H9 (cell line): Measurements from ENCODE around the gene PLEKHF1. TPM values are rescaled to one million over a fixed set of nuclear protein-coding genes. Genes with fewer than 3 reads are reported as not detected.

Experiments
- DNase-seq: peaks from one replicate; pipeline ENCODE4 v3.0.0-alpha.2; 2017
- H2AFZ ChIP-seq: one replicate; pipeline ENCODE4 v1.6.1; 2013; ENCODE audit warnings: mild to moderate bottlenecking, low read length, control low read depth, moderate library complexity
- H2AK5ac ChIP-seq: 2 replicates; pipeline ENCODE4 v1.6.1; 2013; ENCODE audit warnings: low read length, control low read depth, mixed read lengths; ENCODE audit not compliant: insufficient read length
- H2BK120ac ChIP-seq: one replicate; pipeline ENCODE4 v1.6.1; 2013; ENCODE audit warnings: low read depth, mild to moderate bottlenecking, low read length, control low read depth, inconsistent platforms; ENCODE audit not compliant: poor library complexity, severe bottlenecking
- H2BK12ac ChIP-seq: 2 replicates; pipeline ENCODE4 v1.6.1; 2013; ENCODE audit warnings: low read length, control low read depth, mixed read lengths, low read depth; ENCODE audit not compliant: insufficient read length
- H2BK15ac ChIP-seq: 2 replicates; pipeline ENCODE4 v1.6.1; 2013; ENCODE audit warnings: low read depth, low read length, control low read depth
- H2BK20ac ChIP-seq: one replicate; pipeline ENCODE4 v1.6.1; 2013; ENCODE audit warnings: low read depth, mild to moderate bottlenecking, low read length, control low read depth, inconsistent platforms; ENCODE audit not compliant: poor library complexity, severe bottlenecking
- H2BK5ac ChIP-seq: 2 replicates; pipeline ENCODE4 v1.6.1; 2013; ENCODE audit warnings: low read length, control low read depth, mixed read lengths; ENCODE audit not compliant: insufficient read length
- H3K14ac ChIP-seq: 2 replicates; pipeline ENCODE4 v1.6.1; 2013; ENCODE audit warnings: low read length, control low read depth; ENCODE audit not compliant: insufficient read depth
- H3K18ac ChIP-seq: 2 replicates; pipeline ENCODE4 v1.6.1; 2013; ENCODE audit warnings: low read depth, mild to moderate bottlenecking, mixed read lengths, low read length, control low read depth; ENCODE audit not compliant: insufficient read length
- H3K23ac ChIP-seq: 2 replicates; pipeline ENCODE4 v1.6.1; 2013; ENCODE audit warnings: low read length, control low read depth, mixed read lengths, low read depth; ENCODE audit not compliant: insufficient read length
- H3K23me2 ChIP-seq: 2 replicates; pipeline ENCODE4 v1.6.1; 2013; ENCODE audit warnings: low read depth, mild to moderate bottlenecking, mixed read lengths, low read length, control low read depth; ENCODE audit not compliant: insufficient read length, poor library complexity, severe bottlenecking
- H3K27ac ChIP-seq: 2 replicates; pipeline ENCODE4 v1.5.1; 2013; ENCODE audit warnings: low read length, control low read depth, mixed read lengths, low read depth; ENCODE audit not compliant: insufficient read length
- H3K27me3 ChIP-seq: 2 replicates; pipeline ENCODE4 v1.6.1; 2013; ENCODE audit warnings: low read length, control low read depth, inconsistent platforms; ENCODE audit not compliant: insufficient read depth
- H3K4ac ChIP-seq: 2 replicates; pipeline ENCODE4 v1.6.1; 2013; ENCODE audit warnings: low read depth, mild to moderate bottlenecking, control low read depth, inconsistent platforms, low read length, moderate library complexity
- H3K4me1 ChIP-seq: 2 replicates; pipeline ENCODE4 v1.6.1; 2013; ENCODE audit warnings: low read length, control low read depth, inconsistent platforms; ENCODE audit not compliant: insufficient read depth
- H3K4me2 ChIP-seq: 2 replicates; pipeline ENCODE4 v1.6.1; 2013; ENCODE audit warnings: low read length, control low read depth, mixed read lengths; ENCODE audit not compliant: insufficient read length, insufficient read depth
- H3K56ac ChIP-seq: 2 replicates; pipeline ENCODE4 v1.6.1; 2013; ENCODE audit warnings: low read depth, mild to moderate bottlenecking, mixed read lengths, low read length, control low read depth; ENCODE audit not compliant: insufficient read length
- H3K79me1 ChIP-seq: 2 replicates; pipeline ENCODE4 v1.6.1; 2013; ENCODE audit warnings: low read depth, mild to moderate bottlenecking, moderate library complexity, low read length, control low read depth, inconsistent platforms; ENCODE audit not compliant: insufficient read depth, poor library complexity, severe bottlenecking
- H3K79me2 ChIP-seq: 2 replicates; pipeline ENCODE4 v1.6.1; 2013; ENCODE audit warnings: low read length, control low read depth, inconsistent platforms; ENCODE audit not compliant: insufficient read depth
- H3K9ac ChIP-seq: 2 replicates; pipeline ENCODE4 v1.6.1; 2013; ENCODE audit warnings: low read length, control low read depth, mixed read lengths; ENCODE audit not compliant: insufficient read length; ENCODE audit errors: extremely low read depth
- H3K9me3 ChIP-seq: one replicate; pipeline ENCODE4 v1.6.1; 2013; ENCODE audit warnings: low read depth, low read length, inconsistent platforms; ENCODE audit not compliant: control insufficient read depth
- H3T11ph ChIP-seq: one replicate; pipeline ENCODE4 v1.6.1; 2013; ENCODE audit warnings: mild to moderate bottlenecking, low read length, control low read depth, inconsistent platforms
- H4K20me1 ChIP-seq: one replicate; pipeline ENCODE4 v1.6.1; 2013; ENCODE audit not compliant: control insufficient read depth, insufficient read length, insufficient read depth
- H4K5ac ChIP-seq: 2 replicates; pipeline ENCODE4 v1.6.1; 2013; ENCODE audit warnings: low read depth, mild to moderate bottlenecking, mixed read lengths, low read length, control low read depth; ENCODE audit not compliant: insufficient read length
- H4K8ac ChIP-seq: replicated peaks from 2 replicates; pipeline ENCODE4 v1.6.1; 2013; ENCODE audit warnings: low read length, control low read depth, mixed read lengths, low read depth; ENCODE audit not compliant: insufficient read length
- H4K91ac ChIP-seq: 2 replicates; pipeline ENCODE4 v1.6.1; 2013; ENCODE audit warnings: low read depth, mild to moderate bottlenecking, moderate library complexity, mixed read lengths, low read length, control low read depth; ENCODE audit not compliant: insufficient read length
- H3K27ac Mint-ChIP-seq, 3 experiments: 2 replicates in 2 of 3; 3 replicates in 1 of 3; pipeline ENCODE4 v1.8.0; 2020 to 2021; ENCODE audit warnings: mixed read lengths in 3 of 3, mild to moderate bottlenecking in 1 of 3, moderate library complexity in 1 of 3
- H3K27me3 Mint-ChIP-seq: 2 replicates; pipeline ENCODE4 v1.8.0; 2021; ENCODE audit warnings: low read depth, mild to moderate bottlenecking, moderate library complexity, mixed read lengths
- H3K36me3 Mint-ChIP-seq, 3 experiments: 2 replicates in 2 of 3; 3 replicates in 1 of 3; pipeline ENCODE4 v1.8.0; 2020 to 2021; ENCODE audit warnings: low read depth in 3 of 3, mixed read lengths in 3 of 3; ENCODE audit not compliant: insufficient read depth in 1 of 3
- H3K4me1 Mint-ChIP-seq, 2 experiments: 2 replicates each; pipeline ENCODE4 v1.8.0; 2020; ENCODE audit warnings: mixed read lengths in 2 of 2
- H3K4me3 Mint-ChIP-seq, 2 experiments: 2 replicates in 1 of 2; 3 replicates in 1 of 2; pipeline ENCODE4 v1.8.0; 2020 to 2021; ENCODE audit warnings: mild to moderate bottlenecking in 2 of 2, mixed read lengths in 2 of 2, moderate library complexity in 1 of 2
- H3K9me3 Mint-ChIP-seq, 2 experiments: 2 replicates in 1 of 2; 3 replicates in 1 of 2; pipeline ENCODE4 v1.8.0; 2020; ENCODE audit warnings: mild to moderate bottlenecking in 2 of 2, mixed read lengths in 2 of 2, moderate library complexity in 1 of 2
- CTCF ChIP-seq: fragments of 200-600 bp; sonication (generic); conservative IDR thresholded peaks from 3 replicates; pipeline ENCODE4 v1.8.0; 2021; ENCODE audit warnings: antibody characterized with exemption, mild to moderate bottlenecking
- WGBS: extraction: QIAGEN DNeasy Blood & Tissue Kit; methylation state at CpG from one replicate; pipeline ENCODE4 v1.1.7; 2013; ENCODE audit warnings: missing lambda C conversion rate, low lambda C conversion rate, mixed read lengths; ENCODE audit not compliant: insufficient read length; ENCODE audit errors: extremely low coverage; 5-methylcytosine and 5-hydroxymethylcytosine counted together
- total RNA-seq: library from RNA; stranded (reverse); gene quantifications from 2 replicates; pipeline ENCODE4 v1.2.1, GENCODE V29; 2021

The PLEKHF1 gene
- total RNA-seq, 1 experiment from 2014 or later = 4.9 TPM

- H3K4ac ChIP-seq = no peak overlapping the region
- no peak overlapping the region for H3K18ac ChIP-seq
- no peak overlapping the region for H4K8ac ChIP-seq
- H3K14ac ChIP-seq = no peak overlapping the region
- H3K79me1 ChIP-seq = no peaks in the 10 kb centered on the region
- no peaks in the 10 kb centered on the region for H3K4me1 ChIP-seq
- no peak overlapping the region for H3K56ac ChIP-seq
- H2BK15ac ChIP-seq = no peak overlapping the region
- Mint-ChIP-seq H3K4me1 (no peaks in the 10 kb centered on the region), H3K27me3 (no peaks in the 10 kb centered on the region), H3K27ac (no peak overlapping the region), H3K9me3 (peaks cover 6 to 7% of the 10 kb centered on the region in 2 experiments; a peak in 3 of 5 replicates), H3K36me3 (no peaks in the 10 kb centered on the region), H3K4me3 (no peak overlapping the region)
- no peak for DNase-seq
- no peak overlapping the region for H3K27ac ChIP-seq
- WGBS = no CpG with 5 or more reads among the region's 5 CpGs
- H4K5ac ChIP-seq = no peak overlapping the region
- no peak overlapping the region for H2BK5ac ChIP-seq
- no peak overlapping the region for H3T11ph ChIP-seq
- H3K27me3 ChIP-seq = no peaks in the 10 kb centered on the region
- no peak overlapping the region for H2AFZ ChIP-seq
- no peak overlapping the region for H3K4me2 ChIP-seq
- H4K20me1 ChIP-seq = no peaks in the 10 kb centered on the region
- no peaks in the 10 kb centered on the region for H3K23me2 ChIP-seq
- no peak overlapping the region for H3K9ac ChIP-seq
- no peak overlapping the region for H2AK5ac ChIP-seq
- H2BK20ac ChIP-seq = no peak overlapping the region
- H4K91ac ChIP-seq = no peak overlapping the region
- TF ChIP-seq CTCF = no peak
- H2BK120ac ChIP-seq = no peak overlapping the region
- no peak overlapping the region for H3K23ac ChIP-seq
- H3K79me2 ChIP-seq = no peaks in the 10 kb centered on the region
- no peak overlapping the region for H2BK12ac ChIP-seq
- no peaks in the 10 kb centered on the region for H3K9me3 ChIP-seq
Measured at GRCh38 chr19:29699861-29700260, 34.6 kb downstream of the PLEKHF1 start.
